Upper lobe of left lung (tissue), 6 donors: ENCODE data around the gene KLHL9. TPM values are rescaled to one million over a fixed set of nuclear protein-coding genes. Genes with fewer than 3 reads are reported as not detected.

Source experiments
- ATAC-seq, 2 donors: fragments of 200-7000 bp; cut with Tn5 transposase; one replicate each; pipeline ENCODE4 v1.9.1; 2022; ENCODE audit warnings: mild to moderate bottlenecking in 2 of 2, moderate library complexity in 2 of 2; ENCODE audit not compliant: low FRiP score in 2 of 2
- DNase-seq, 2 donors: peaks; one replicate each; pipeline ENCODE4 v3.0.0-alpha.2; 2019 to 2020
- H3K27ac ChIP-seq, 4 donors: fragments of 200-600 bp; sonication (generic); one replicate each; pipeline ENCODE4 v1.5.1; 2016 to 2019
- H3K27me3 ChIP-seq, 4 donors: fragments of 200-600 bp; sonication (generic); one replicate each; pipeline ENCODE4 v1.5.1; 2017 to 2019
- H3K36me3 ChIP-seq, 4 donors: fragments of 200-600 bp; sonication (generic); one replicate each; pipeline ENCODE4 v1.5.1; 2016 to 2019
- H3K4me1 ChIP-seq, 4 donors: fragments of 200-600 bp; sonication (generic); one replicate each; pipeline ENCODE4 v1.5.1; 2018 to 2019
- H3K4me3 ChIP-seq, 4 donors: fragments of 200-600 bp; sonication (generic); one replicate each; pipeline ENCODE4 v1.5.1; 2017 to 2019; ENCODE audit warnings: mild to moderate bottlenecking in 2 of 4, moderate library complexity in 1 of 4
- H3K9me3 ChIP-seq, 4 donors: fragments of 200-600 bp; sonication (generic); one replicate each; pipeline ENCODE4 v1.5.1; 2018 to 2019
- EP300 ChIP-seq, 4 donors: sonication (generic); formaldehyde crosslinking; IDR thresholded peaks; one replicate each; pipeline ENCODE4 v1.5.1; 2017; ENCODE audit warnings: antibody characterized with exemption in 4 of 4, control low read depth in 2 of 4
- POLR2A ChIP-seq, 4 donors: fragments of 450-650 bp; IDR thresholded peaks; one replicate each; pipeline ENCODE4 v1.5.1; 2016 to 2017; ENCODE audit warnings: antibody characterized with exemption in 4 of 4, mild to moderate bottlenecking in 2 of 4
- POLR2AphosphoS5 ChIP-seq, 2 donors: sonication (generic); formaldehyde crosslinking; IDR thresholded peaks; one replicate each; pipeline ENCODE4 v1.5.1; 2017; ENCODE audit warnings: antibody characterized with exemption in 2 of 2
- WGBS, 2 donors: methylation state at CpG; one replicate each; pipeline ENCODE4 v1.1.5; 2017 to 2018; 5-methylcytosine and 5-hydroxymethylcytosine counted together
- total RNA-seq, 6 donors: library from RNA; depleted of rRNA in 4 of 6; stranded (reverse); fragments of >200 nt in 4 of 6; gene quantifications; one replicate each; pipeline versions ENCODE4 v1.1.0 to v1.2.1, GENCODE V29; 2016 to 2021
- TF ChIP-seq, protein P1 (sequence below), 6 experiments: fragments of 450-650 bp in 4 of 6; fragments of 200-600 bp in 2 of 6; sonication (generic) in 2 of 6; IDR thresholded peaks; one replicate each; pipeline ENCODE4 v1.5.1; 2016 to 2019; ENCODE audit warnings: antibody characterized with exemption in 6 of 6
- donor health status: DM: no; HTN: no; CAD: no; lungs with moderate emphysema.
- donor health status: DM: no; HTN: yes; CAD: no; lungs with severe emphysema.

KLHL9 gene
- total RNA-seq, 6 donors from 2014 or later, result 14.6 to 23.7 (median 19.5) TPM

DNA sequence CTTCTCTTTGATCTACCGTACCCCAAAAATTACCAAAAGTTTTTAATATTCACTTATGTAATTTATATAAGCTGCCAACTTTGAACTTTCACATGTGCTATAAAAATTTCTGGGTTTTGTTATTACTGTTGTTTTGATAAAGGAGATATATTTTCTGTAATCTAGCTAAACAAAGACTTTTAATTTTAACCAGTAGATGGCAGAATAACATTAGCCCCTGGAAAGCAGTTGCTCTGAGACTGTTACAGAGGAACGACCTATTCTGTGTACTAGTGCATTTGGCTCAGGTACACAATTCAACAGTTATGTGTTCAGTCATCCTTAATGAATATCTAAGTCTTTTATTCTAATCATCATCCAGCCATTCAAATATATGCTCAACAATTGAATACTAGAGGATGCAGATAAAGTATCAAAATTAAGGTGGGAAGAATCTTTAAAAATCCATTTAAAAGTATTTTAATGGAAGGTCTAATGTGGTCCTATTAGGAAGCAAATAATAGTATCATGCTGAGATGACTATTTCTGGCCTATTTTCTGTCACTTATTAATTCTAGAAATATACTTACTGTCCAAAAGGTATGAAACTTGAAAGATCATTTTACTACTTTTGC, 8.6 kb downstream of the KLHL9 start:
- H3K4me3 ChIP-seq, result no peak overlapping the region
- H3K9me3 ChIP-seq, result no peaks in the 10 kb centered on the region
- 41 to 44% methylated on average over 2 of the region's 2 CpGs for WGBS, 2 donors
- peak in 1 of 2 donors; percentile 79 for ATAC-seq
- TF ChIP-seq, protein P1, sequence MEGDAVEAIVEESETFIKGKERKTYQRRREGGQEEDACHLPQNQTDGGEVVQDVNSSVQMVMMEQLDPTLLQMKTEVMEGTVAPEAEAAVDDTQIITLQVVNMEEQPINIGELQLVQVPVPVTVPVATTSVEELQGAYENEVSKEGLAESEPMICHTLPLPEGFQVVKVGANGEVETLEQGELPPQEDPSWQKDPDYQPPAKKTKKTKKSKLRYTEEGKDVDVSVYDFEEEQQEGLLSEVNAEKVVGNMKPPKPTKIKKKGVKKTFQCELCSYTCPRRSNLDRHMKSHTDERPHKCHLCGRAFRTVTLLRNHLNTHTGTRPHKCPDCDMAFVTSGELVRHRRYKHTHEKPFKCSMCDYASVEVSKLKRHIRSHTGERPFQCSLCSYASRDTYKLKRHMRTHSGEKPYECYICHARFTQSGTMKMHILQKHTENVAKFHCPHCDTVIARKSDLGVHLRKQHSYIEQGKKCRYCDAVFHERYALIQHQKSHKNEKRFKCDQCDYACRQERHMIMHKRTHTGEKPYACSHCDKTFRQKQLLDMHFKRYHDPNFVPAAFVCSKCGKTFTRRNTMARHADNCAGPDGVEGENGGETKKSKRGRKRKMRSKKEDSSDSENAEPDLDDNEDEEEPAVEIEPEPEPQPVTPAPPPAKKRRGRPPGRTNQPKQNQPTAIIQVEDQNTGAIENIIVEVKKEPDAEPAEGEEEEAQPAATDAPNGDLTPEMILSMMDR (IDR thresholded peaks at IDR 0.05), result peak in 5 of 6 experiments; percentile 16 to 49 (median 43)
- TF ChIP-seq POLR2A (IDR thresholded peaks at IDR 0.05), result no peak
- TF ChIP-seq EP300 (IDR thresholded peaks at IDR 0.05), result no peak
- no peak for TF ChIP-seq POLR2AphosphoS5 (IDR thresholded peaks at IDR 0.05)
- DNase-seq, result no peak
- peaks cover 0 to 29% (median 12%) of the 10 kb centered on the region in 4 donors for H3K36me3 ChIP-seq
- peaks cover 35 to 50% (median 44%) of the 10 kb centered on the region in 4 donors for H3K4me1 ChIP-seq
- no peak overlapping the region for H3K27ac ChIP-seq
- H3K27me3 ChIP-seq, result no peaks in the 10 kb centered on the region

DNA sequence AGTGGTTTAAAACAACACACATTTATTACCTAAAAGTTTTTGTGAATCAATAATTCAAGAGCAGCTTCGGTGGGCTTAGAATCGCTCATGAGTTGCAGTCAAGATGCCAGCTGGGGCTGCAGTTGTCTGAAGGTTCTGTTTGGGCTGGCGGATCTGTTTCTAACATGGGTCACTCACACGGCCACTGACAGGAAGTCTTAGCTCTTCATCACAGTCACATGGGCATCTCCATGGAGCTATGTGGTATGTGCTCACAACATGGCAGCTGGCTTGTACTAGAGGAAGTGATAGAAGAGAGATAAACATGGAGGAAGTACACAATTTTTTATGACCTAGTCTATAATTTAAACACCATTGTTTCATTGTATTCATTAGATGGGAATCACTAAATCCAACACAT, 11.2 kb downstream of the KLHL9 start:
- WGBS, 2 donors, result 66 to 69% methylated on average over 4 of the region's 4 CpGs
- TF ChIP-seq EP300 (IDR thresholded peaks at IDR 0.05) (peak in 1 of 4 donors; percentile 30), POLR2AphosphoS5 (IDR thresholded peaks at IDR 0.05) (no peak)
- ATAC-seq, result peak; percentile 49 to 63
- Histone ChIP-seq H3K9me3 (no peaks in the 10 kb centered on the region), H3K4me3 (no peak overlapping the region), H3K27ac (peak overlapping the region in 1 of 4 donors; percentile 35), H3K36me3 (peaks cover 0 to 21% (median 14%) of the 10 kb centered on the region in 4 donors), H3K4me1 (peaks cover 19 to 32% (median 25%) of the 10 kb centered on the region in 4 donors), H3K27me3 (no peaks in the 10 kb centered on the region)
- peak in 1 of 2 donors; percentile 34 for DNase-seq

DNA sequence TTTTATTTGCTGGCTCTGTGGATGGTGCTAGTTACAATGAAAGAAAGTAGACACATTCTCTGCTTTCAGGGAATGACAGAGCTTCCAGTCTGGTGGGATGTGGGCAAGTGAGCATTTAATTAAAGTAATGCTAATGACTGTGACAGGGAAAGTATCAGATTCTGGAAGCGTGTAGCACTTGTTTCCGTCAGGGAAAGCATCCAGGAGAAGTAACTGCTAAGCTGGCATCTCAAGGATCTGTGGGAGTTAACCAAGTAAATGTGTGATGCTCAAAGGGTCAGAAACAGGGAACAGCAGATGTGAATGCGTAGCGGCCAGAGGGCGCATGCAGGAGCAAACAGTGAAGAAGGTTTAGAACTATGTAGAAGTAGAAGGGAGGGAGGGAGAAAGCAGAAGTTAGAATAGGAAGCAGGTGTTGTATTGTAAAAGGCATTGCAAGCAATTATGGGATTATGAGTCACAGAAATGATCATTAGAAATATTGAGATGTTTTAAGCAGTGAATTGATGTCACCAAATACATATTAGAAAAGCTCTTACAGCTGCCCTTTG, 12.2 kb downstream of the KLHL9 start:
- Histone ChIP-seq H3K36me3 (peaks cover 0 to 21% (median 14%) of the 10 kb centered on the region in 4 donors), H3K27me3 (no peaks in the 10 kb centered on the region), H3K9me3 (no peaks in the 10 kb centered on the region), H3K4me3 (no peak overlapping the region), H3K27ac (no peak overlapping the region), H3K4me1 (peaks cover 14 to 23% (median 16%) of the 10 kb centered on the region in 4 donors)
- DNase-seq (no peak), ATAC-seq (no peak)
- TF ChIP-seq EP300 (IDR thresholded peaks at IDR 0.05) (no peak), POLR2A (IDR thresholded peaks at IDR 0.05) (no peak), POLR2AphosphoS5 (IDR thresholded peaks at IDR 0.05) (no peak)
- TF ChIP-seq, protein P1 (IDR thresholded peaks at IDR 0.05), result no peak
- WGBS, 2 donors, result 86 to 94% methylated on average over 5 of the region's 5 CpGs

DNA sequence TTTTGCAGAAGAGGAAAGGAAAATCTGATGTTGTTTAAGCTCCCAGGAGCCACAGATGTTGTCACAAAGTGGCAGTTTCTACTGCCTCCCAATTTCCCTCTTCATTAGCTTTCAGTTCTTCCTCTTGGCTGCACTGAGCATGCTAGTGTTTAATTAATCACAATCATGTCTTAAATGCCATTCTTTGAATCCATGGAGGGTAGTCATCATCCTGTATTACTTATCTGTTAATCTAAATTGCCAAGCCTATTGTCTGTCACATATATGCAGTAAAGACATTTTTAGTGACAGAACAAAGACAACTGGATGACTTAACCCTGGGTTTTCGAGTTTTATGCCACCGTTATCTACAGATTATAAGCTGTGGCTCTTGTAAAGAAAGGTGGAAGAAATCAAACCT, 14.7 kb downstream of the KLHL9 start:
- H3K36me3 ChIP-seq, result peaks cover 0 to 21% (median 14%) of the 10 kb centered on the region in 4 donors
- ATAC-seq, result no peak
- no peaks in the 10 kb centered on the region for H3K27me3 ChIP-seq
- no peaks in the 10 kb centered on the region for H3K9me3 ChIP-seq
- WGBS, 2 donors, result 70 to 76% methylated on average over 2 of the region's 2 CpGs
- TF ChIP-seq, protein P1 (IDR thresholded peaks at IDR 0.05), result no peak
- no peak for TF ChIP-seq POLR2A (IDR thresholded peaks at IDR 0.05)
- TF ChIP-seq POLR2AphosphoS5 (IDR thresholded peaks at IDR 0.05), result no peak
- no peak for TF ChIP-seq EP300 (IDR thresholded peaks at IDR 0.05)
- peaks cover 7 to 14% (median 12%) of the 10 kb centered on the region in 4 donors for H3K4me1 ChIP-seq
- no peak for DNase-seq
- H3K27ac ChIP-seq, result no peak overlapping the region
- H3K4me3 ChIP-seq, result no peak overlapping the region

DNA sequence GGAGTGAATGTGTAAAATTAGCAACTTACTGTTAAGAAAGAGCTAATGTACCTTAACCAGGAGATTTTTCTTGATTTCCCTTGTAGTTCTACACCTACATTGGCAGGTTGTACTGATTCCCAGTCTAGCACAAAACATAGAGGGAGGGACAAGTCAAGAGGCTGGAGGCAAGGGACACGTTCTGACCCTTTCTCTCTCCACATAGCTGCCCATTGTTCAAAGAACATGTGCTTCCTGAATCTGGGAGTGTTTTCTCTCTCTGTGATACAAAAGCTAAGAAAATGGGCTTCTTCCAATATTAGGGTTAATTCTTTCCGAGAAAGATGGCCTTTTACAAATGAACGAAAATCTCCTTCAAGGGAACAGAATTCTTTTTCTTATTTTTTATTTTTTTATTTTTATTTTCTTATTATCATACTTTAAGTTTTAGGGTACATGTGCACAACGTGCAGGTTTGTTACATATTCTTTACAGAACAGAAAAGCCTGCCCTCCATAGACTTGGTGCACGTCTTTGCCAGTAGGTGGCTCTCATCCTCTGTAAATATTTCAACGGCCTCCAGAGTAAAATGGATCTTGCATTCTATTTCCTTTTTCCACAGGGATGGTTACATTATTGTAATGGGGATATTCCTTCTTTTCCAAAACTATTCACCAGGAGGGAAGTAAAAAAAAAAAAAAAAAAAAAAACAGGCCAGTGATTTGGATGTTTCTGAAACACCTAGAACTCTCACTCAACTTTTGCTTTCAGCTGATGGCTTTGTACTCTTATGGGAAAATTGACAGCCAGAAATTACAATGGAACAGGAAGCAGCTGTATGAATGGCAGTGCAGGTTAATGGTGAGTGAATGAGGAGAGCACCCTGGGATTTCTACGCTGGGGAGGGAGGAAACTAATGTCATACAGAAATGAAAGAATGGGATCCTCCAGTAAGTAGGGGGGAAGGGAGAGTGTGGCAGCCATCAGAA, 17.0 kb downstream of the KLHL9 start:
- H3K4me1 ChIP-seq, result peaks cover 0 to 5% (median 2%) of the 10 kb centered on the region in 4 donors
- peaks cover 0 to 16% (median 8%) of the 10 kb centered on the region in 4 donors for H3K36me3 ChIP-seq
- H3K4me3 ChIP-seq, result no peak overlapping the region
- DNase-seq, result no peak
- no peaks in the 10 kb centered on the region for H3K9me3 ChIP-seq
- H3K27me3 ChIP-seq, result no peaks in the 10 kb centered on the region
- peak in 1 of 2 donors; percentile 78 for ATAC-seq
- no peak overlapping the region for H3K27ac ChIP-seq
- WGBS, 2 donors, result 20 to 24% methylated on average over 7 of the region's 7 CpGs
- TF ChIP-seq POLR2A (IDR thresholded peaks at IDR 0.05), result no peak
- TF ChIP-seq, protein P1 (IDR thresholded peaks at IDR 0.05), result peak in 5 of 6 experiments; percentile 50 to 63 (median 61)
